ENCODE results near the gene GRIN3B. TPM values are rescaled to one million over a fixed set of nuclear protein-coding genes. Genes with fewer than 3 reads are reported as not detected.

GRIN3B gene
- total RNA-seq, 1 donor from 2014 or later = not detected

- no peak for DNase-seq (ENCODE audit: low spot score)
- intact Hi-C loops (cut with DNase I) = no loop called here
Observed at GRCh38 chr19:1004204-1004802, 4.1 kb downstream of the GRIN3B start.

- no peak for DNase-seq (ENCODE audit: low spot score)
- intact Hi-C loops (cut with DNase I) = no loop called here
Observed at GRCh38 chr19:1004803-1005664, 4.8 kb downstream of the GRIN3B start.

DNA sequence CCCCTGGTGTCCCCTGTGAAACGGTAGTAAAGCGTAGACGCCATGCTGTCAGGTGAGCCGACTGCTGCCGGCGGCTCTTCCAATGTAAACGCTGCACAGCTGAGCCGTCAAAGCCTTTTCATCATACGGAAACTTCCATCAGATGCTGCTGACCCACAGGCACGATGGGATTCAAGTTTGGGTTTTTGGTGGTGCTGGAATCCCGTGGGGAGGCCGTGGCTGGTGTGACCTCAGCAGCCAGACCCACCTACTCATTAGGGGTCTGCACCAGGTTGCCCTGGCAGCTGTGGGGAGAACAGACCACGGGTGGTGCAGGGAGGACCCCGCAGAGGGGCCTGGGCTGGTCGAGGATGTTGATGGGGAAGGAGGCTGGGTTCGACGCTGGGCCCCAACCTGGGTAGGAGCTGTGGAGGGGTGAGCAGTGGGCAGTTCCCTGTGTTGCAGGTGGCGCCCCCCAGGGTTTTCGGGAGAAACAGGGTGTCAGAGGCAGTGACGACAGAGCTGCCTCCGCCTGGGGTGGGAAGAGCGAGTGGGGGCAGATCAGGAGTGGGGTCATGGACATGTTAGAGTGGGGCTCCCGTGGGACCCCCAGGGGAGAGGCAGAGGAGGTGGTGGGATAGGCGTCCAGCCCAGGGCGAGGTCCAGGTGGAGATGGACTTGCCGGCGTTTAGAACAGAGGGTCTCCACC is 6.6 kb downstream of the GRIN3B start:
- DNase-seq (ENCODE audit: low spot score) = no peak
- intact Hi-C loops (cut with DNase I) = no loop called here

GRCh38 chr19:1007399-1008251 is 7.4 kb downstream of the GRIN3B start:
- no peak for DNase-seq (ENCODE audit: low spot score)
- intact Hi-C loops (cut with DNase I) = no loop called here

DNA sequence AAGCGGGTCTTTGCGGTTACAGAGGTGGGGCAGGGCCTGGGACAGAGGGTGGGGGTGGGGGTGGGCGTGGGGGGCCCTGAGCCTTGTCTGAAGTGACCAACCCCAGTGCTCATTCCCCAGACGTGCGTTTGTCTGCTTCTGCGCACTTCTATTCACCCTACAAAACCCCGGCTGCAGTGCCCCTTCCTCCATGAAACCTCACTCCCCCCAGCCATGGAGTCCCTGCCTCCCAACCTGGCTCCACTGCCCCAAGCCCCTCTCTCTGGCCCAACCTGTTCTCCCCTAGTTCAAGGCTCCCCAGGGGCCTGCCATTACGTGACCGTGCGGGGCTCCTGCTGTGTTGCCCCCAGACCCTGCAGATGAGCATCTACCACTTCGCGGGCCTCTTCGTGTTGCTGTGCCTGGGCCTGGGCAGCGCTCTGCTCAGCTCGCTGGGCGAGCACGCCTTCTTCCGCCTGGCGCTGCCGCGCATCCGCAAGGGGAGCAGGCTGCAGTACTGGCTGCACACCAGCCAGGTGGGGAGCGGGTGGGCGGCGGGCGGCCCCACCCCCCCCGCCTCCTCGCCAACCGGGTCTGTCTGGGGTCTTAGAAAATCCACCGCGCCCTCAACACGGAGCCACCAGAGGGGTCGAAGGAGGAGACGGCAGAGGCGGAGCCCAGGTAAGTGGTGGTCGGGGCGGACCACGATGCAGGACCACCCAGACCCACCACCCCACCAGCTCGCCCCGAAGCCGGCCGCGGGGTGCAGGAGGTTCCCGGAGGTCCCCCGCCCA is 8.2 kb downstream of the GRIN3B start:
- DNase-seq (ENCODE audit: low spot score) = no peak

DNA sequence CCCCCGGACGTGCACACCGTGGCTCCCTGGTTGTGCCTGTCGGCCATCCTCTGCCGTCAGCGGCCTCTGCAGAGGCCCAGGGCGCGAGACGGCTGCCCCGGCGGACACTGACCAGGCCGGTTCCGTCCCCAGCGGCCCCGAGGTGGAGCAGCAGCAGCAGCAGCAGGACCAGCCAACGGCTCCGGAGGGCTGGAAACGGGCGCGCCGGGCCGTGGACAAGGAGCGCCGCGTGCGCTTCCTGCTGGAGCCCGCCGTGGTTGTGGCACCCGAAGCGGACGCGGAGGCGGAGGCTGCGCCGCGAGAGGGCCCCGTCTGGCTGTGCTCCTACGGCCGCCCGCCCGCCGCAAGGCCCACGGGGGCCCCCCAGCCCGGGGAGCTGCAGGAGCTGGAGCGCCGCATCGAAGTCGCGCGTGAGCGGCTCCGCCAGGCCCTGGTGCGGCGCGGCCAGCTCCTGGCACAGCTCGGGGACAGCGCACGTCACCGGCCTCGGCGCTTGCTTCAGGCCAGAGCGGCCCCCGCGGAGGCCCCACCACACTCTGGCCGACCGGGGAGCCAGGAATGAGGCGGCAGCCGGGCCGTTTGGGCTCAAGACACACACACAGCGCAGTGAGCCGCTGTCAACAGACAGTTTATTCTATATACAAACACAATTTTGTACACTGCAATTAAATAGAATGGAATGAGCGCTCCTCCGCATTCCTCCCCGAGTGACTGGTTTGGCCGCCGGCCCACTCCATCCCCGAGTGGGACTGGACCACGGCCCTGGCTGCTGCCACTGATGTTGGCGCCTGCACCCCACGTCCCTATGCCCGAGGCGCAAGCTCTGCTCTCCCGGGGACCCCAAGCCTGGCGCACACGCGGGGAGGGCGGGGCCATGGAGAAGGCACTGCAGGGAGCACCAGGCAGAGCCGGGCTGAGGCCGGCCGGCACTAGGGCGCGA is 9.1 kb downstream of the GRIN3B start:
- intact Hi-C loops (cut with DNase I) = no loop called here

More for the DNA sequence above, 8.2 kb downstream of the GRIN3B start:
- intact Hi-C loops (cut with DNase I) = no loop called here

GRCh38 chr19:1009981-1010538 is 9.8 kb downstream of the GRIN3B start:
- intact Hi-C loops (cut with DNase I) = no loop called here
- DNase-seq (ENCODE audit: low spot score) = no peak

More for the DNA sequence above, 9.1 kb downstream of the GRIN3B start:
- DNase-seq (ENCODE audit: low spot score) = no peak

GRCh38 chr19:1010586-1011510 is 10.6 kb downstream of the GRIN3B start:
- intact Hi-C loops (cut with DNase I) = no loop called here
- DNase-seq (ENCODE audit: low spot score) = no peak

GRCh38 chr19:1011831-1012333 is 11.7 kb downstream of the GRIN3B start:
- no peak for DNase-seq (ENCODE audit: low spot score)
- intact Hi-C loops (cut with DNase I) = no loop called here

- intact Hi-C loops (cut with DNase I) = no loop called here
- no peak for DNase-seq (ENCODE audit: low spot score)
Observed at GRCh38 chr19:1012334-1012733, 12.1 kb downstream of the GRIN3B start.

- intact Hi-C loops (cut with DNase I) = no loop called here
- DNase-seq (ENCODE audit: low spot score) = no peak
Observed at GRCh38 chr19:1013218-1013617, 13.0 kb downstream of the GRIN3B start.

- no peak for DNase-seq (ENCODE audit: low spot score)
- intact Hi-C loops (cut with DNase I) = no loop called here
Observed at GRCh38 chr19:1014161-1015060, 14.2 kb downstream of the GRIN3B start.

- DNase-seq (ENCODE audit: low spot score) = no peak
- intact Hi-C loops (cut with DNase I) = no loop called here
Observed at GRCh38 chr19:1015061-1015781, 15.0 kb downstream of the GRIN3B start.

GRCh38 chr19:1015782-1016646 is 15.8 kb downstream of the GRIN3B start:
- no peak for DNase-seq (ENCODE audit: low spot score)
- intact Hi-C loops (cut with DNase I) = no loop called here
